Effector memory CD4-positive, alpha-beta T cell (primary cell): Measurements from ENCODE around the gene RFX8.

Experiments used
- DNase-seq, 3 donors: peaks; one replicate each; pipeline ENCODE4 v3.0.0-alpha.2; 2020
- H3K27ac ChIP-seq: 2 replicates; pipeline ENCODE4 v1.7.0; 2013; ENCODE audit warnings: mild to moderate bottlenecking, low read length, moderate library complexity; ENCODE audit not compliant: insufficient read depth, poor library complexity, severe bottlenecking
- H3K27me3 ChIP-seq: replicated peaks from 2 replicates; pipeline ENCODE4 v1.7.0; 2013; ENCODE audit warnings: mild to moderate bottlenecking, low read length; ENCODE audit not compliant: insufficient read depth, control insufficient read depth, poor library complexity, severe bottlenecking
- H3K36me3 ChIP-seq: 2 replicates; pipeline ENCODE4 v1.7.0; 2013; ENCODE audit warnings: mild to moderate bottlenecking, low read length, moderate library complexity; ENCODE audit not compliant: control insufficient read depth, insufficient read depth
- H3K4me1 ChIP-seq: 2 replicates; pipeline ENCODE4 v1.7.0; 2013; ENCODE audit warnings: low read length, mild to moderate bottlenecking; ENCODE audit not compliant: control insufficient read depth, insufficient read depth, poor library complexity, severe bottlenecking
- H3K4me3 ChIP-seq: 2 replicates; pipeline ENCODE4 v1.7.0; 2013; ENCODE audit warnings: low read length, low read depth, mild to moderate bottlenecking; ENCODE audit not compliant: insufficient read depth, poor library complexity, severe bottlenecking
- H3K9me3 ChIP-seq: 2 replicates; pipeline ENCODE4 v1.7.0; 2013; ENCODE audit warnings: mild to moderate bottlenecking, low read length, moderate library complexity; ENCODE audit not compliant: control insufficient read depth

Gene RFX8

GRCh38 chr2:101492936-101493473 is 18.1 kb upstream of the RFX8 start:
- Histone ChIP-seq H3K27me3 (no peaks in the 10 kb centered on the region), H3K27ac (no peak overlapping the region), H3K4me3 (no peak overlapping the region), H3K9me3 (no peaks in the 10 kb centered on the region), H3K4me1 (no peaks in the 10 kb centered on the region), H3K36me3 (no peaks in the 10 kb centered on the region)
- DNase-seq, result no peak

- H3K27me3 ChIP-seq, result no peaks in the 10 kb centered on the region
- H3K9me3 ChIP-seq, result no peaks in the 10 kb centered on the region
- no peaks in the 10 kb centered on the region for H3K36me3 ChIP-seq
- H3K4me1 ChIP-seq, result peaks cover 6% of the 10 kb centered on the region
- no peak overlapping the region for H3K4me3 ChIP-seq
- DNase-seq, result no peak
- H3K27ac ChIP-seq, result no peak overlapping the region
Observed at GRCh38 chr2:101486994-101487393, 12.1 kb upstream of the RFX8 start.

- Histone ChIP-seq H3K4me3 (no peak overlapping the region), H3K4me1 (peaks cover 6% of the 10 kb centered on the region), H3K27me3 (no peaks in the 10 kb centered on the region), H3K27ac (no peak overlapping the region), H3K9me3 (no peaks in the 10 kb centered on the region), H3K36me3 (no peaks in the 10 kb centered on the region)
- no peak for DNase-seq
Observed at GRCh38 chr2:101486258-101486701, 11.4 kb upstream of the RFX8 start.

GRCh38 chr2:101485856-101486255 is 10.9 kb upstream of the RFX8 start:
- DNase-seq, result no peak
- H3K27ac ChIP-seq, result no peak overlapping the region
- H3K36me3 ChIP-seq, result no peaks in the 10 kb centered on the region
- H3K9me3 ChIP-seq, result no peaks in the 10 kb centered on the region
- peaks cover 6% of the 10 kb centered on the region for H3K4me1 ChIP-seq
- H3K4me3 ChIP-seq, result no peak overlapping the region
- no peaks in the 10 kb centered on the region for H3K27me3 ChIP-seq

GRCh38 chr2:101480764-101481163 is 5.9 kb upstream of the RFX8 start:
- Histone ChIP-seq H3K27me3 (no peaks in the 10 kb centered on the region), H3K36me3 (no peaks in the 10 kb centered on the region), H3K27ac (no peak overlapping the region), H3K4me1 (peaks cover under 1% of the 10 kb centered on the region), H3K4me3 (no peak overlapping the region), H3K9me3 (no peaks in the 10 kb centered on the region)
- no peak for DNase-seq

GRCh38 chr2:101479810-101480209 is 4.9 kb upstream of the RFX8 start:
- H3K36me3 ChIP-seq, result no peaks in the 10 kb centered on the region
- H3K4me1 ChIP-seq, result peaks cover 5% of the 10 kb centered on the region
- no peak overlapping the region for H3K4me3 ChIP-seq
- no peaks in the 10 kb centered on the region for H3K27me3 ChIP-seq
- DNase-seq, result no peak
- no peaks in the 10 kb centered on the region for H3K9me3 ChIP-seq
- H3K27ac ChIP-seq, result no peak overlapping the region

GRCh38 chr2:101479328-101479727 is 4.4 kb upstream of the RFX8 start:
- Histone ChIP-seq H3K27ac (no peak overlapping the region), H3K9me3 (no peaks in the 10 kb centered on the region), H3K27me3 (no peaks in the 10 kb centered on the region), H3K4me1 (peaks cover 6% of the 10 kb centered on the region), H3K4me3 (no peak overlapping the region), H3K36me3 (no peaks in the 10 kb centered on the region)
- no peak for DNase-seq

- H3K9me3 ChIP-seq, result no peaks in the 10 kb centered on the region
- no peak for DNase-seq
Observed at GRCh38 chr2:101478181-101479001, 3.5 kb upstream of the RFX8 start.

GRCh38 chr2:101477556-101477955 is 2.6 kb upstream of the RFX8 start:
- H3K27ac ChIP-seq, result no peak overlapping the region
- H3K27me3 ChIP-seq, result no peaks in the 10 kb centered on the region
- no peak overlapping the region for H3K4me3 ChIP-seq
- no peak for DNase-seq
- H3K9me3 ChIP-seq, result no peaks in the 10 kb centered on the region
- H3K4me1 ChIP-seq, result peaks cover 6% of the 10 kb centered on the region
- no peaks in the 10 kb centered on the region for H3K36me3 ChIP-seq

More at GRCh38 chr2:101478181-101479001, 3.5 kb upstream of the RFX8 start:
- H3K4me3 ChIP-seq, result no peak overlapping the region
- peaks cover 6% of the 10 kb centered on the region for H3K4me1 ChIP-seq
- H3K27me3 ChIP-seq, result no peaks in the 10 kb centered on the region
- no peaks in the 10 kb centered on the region for H3K36me3 ChIP-seq
- H3K27ac ChIP-seq, result no peak overlapping the region

- H3K4me3 ChIP-seq, result no peak overlapping the region
- H3K27me3 ChIP-seq, result no peaks in the 10 kb centered on the region
- no peaks in the 10 kb centered on the region for H3K36me3 ChIP-seq
- H3K9me3 ChIP-seq, result no peaks in the 10 kb centered on the region
- peaks cover 6% of the 10 kb centered on the region for H3K4me1 ChIP-seq
- no peak for DNase-seq
- H3K27ac ChIP-seq, result no peak overlapping the region
Observed at GRCh38 chr2:101476605-101477208, 1.8 kb upstream of the RFX8 start.
